HepG2 (cell line): Measurements from ENCODE around the gene HLA-F. TPM values are rescaled to one million over a fixed set of nuclear protein-coding genes. Genes with fewer than 3 reads are reported as not detected.

Experiments
- ATAC-seq: fragments of 200-7000 bp; cut with Tn5 transposase; 3 replicates; pipeline ENCODE4 v1.9.1; 2020; ENCODE audit warnings: mild to moderate bottlenecking, moderate library complexity
- BruUV-seq: library from RNA; stranded (reverse); fragments of 400-500 nt; replicated peaks from 2 replicates; lab custom pipeline; 2021; lab: Mats Ljungman, UMichigan
- CTCF ChIA-PET: fragments of 300-600 bp; formaldehyde crosslinking; extraction: SDS; loops from one replicate; lab custom pipeline; 2021; ENCODE audit warnings: low total read pairs, inconsistent platforms, low intra/inter-chr PET ratio; lab: Yijun Ruan, JAX
- POLR2A ChIA-PET: fragments of 350-600 bp; sonication (Branson Sonifier 250); formaldehyde crosslinking; loops from one replicate; lab custom pipeline; 2020; ENCODE audit warnings: antibody characterized with exemption, inconsistent platforms; lab: Yijun Ruan, JAX
- DNase-seq: peaks from one replicate; pipeline ENCODE4 v3.0.0-alpha.2; 2015; ENCODE audit warnings: low spot score
- FAIRE-seq: peaks from 3 replicates; lab custom pipeline; 2011; peaks lifted over from hg19 to GRCh38; lab: Jason Lieb, UNC
- H2AFZ ChIP-seq: one replicate; pipeline ENCODE4 v1.6.1; 2011; ENCODE audit warnings: low read length, inconsistent platforms
- H3K27ac ChIP-seq: fragments of 300-600 bp; 3 replicates; pipeline ENCODE4 v1.8.0; 2011; ENCODE audit warnings: mixed run types, mild to moderate bottlenecking, mixed read lengths, low read length, inconsistent platforms; ENCODE audit not compliant: insufficient read depth; ENCODE audit errors: extremely low read length
- H3K27me3 ChIP-seq, 2 experiments: fragments of 200-600 bp in 1 of 2; 2 replicates in 1 of 2; 3 replicates in 1 of 2; pipeline versions ENCODE4 v1.6.0 to v1.8.0; 2011; ENCODE audit warnings: low read length in 2 of 2, mild to moderate bottlenecking in 2 of 2, moderate library complexity in 2 of 2, inconsistent platforms in 1 of 2; ENCODE audit not compliant: insufficient read depth in 2 of 2, control insufficient read depth in 1 of 2
- H3K36me3 ChIP-seq, 2 experiments: fragments of 200-600 bp in 1 of 2; replicated peaks in 1 of 2; 2 replicates in 1 of 2; 3 replicates in 1 of 2; pipeline versions ENCODE4 v1.5.1 to v1.8.0; 2011; ENCODE audit warnings: low read length in 2 of 2, inconsistent platforms in 1 of 2; ENCODE audit not compliant: insufficient read depth in 2 of 2, control insufficient read depth in 1 of 2
- H3K4me1 ChIP-seq: 2 replicates; pipeline ENCODE4 v1.5.1; 2012; ENCODE audit warnings: low read length, inconsistent platforms; ENCODE audit not compliant: insufficient read depth
- H3K4me2 ChIP-seq: 2 replicates; pipeline ENCODE4 v1.6.0; 2011; ENCODE audit warnings: low read depth, low read length, inconsistent platforms
- H3K4me3 ChIP-seq, 3 experiments: fragments of 200-600 bp in 1 of 3; sonication (generic), shearing (Covaris generic) in 1 of 3; replicated peaks in 1 of 3; 2 replicates each; pipeline ENCODE4 v1.5.1; 2011 to 2016; ENCODE audit warnings: low read length in 3 of 3, inconsistent platforms in 2 of 3, low read depth in 2 of 3, mild to moderate bottlenecking in 2 of 3, control low read depth in 1 of 3, mixed read lengths in 1 of 3; ENCODE audit not compliant: insufficient read depth in 1 of 3
- H3K79me2 ChIP-seq: one replicate; pipeline ENCODE4 v1.6.1; 2011; ENCODE audit warnings: low read length, inconsistent platforms; ENCODE audit not compliant: insufficient read depth
- H3K9ac ChIP-seq: 2 replicates; pipeline ENCODE4 v1.6.0; 2011; ENCODE audit warnings: mild to moderate bottlenecking, low read depth, low read length, inconsistent platforms; ENCODE audit not compliant: insufficient read depth
- H3K9me3 ChIP-seq: 2 replicates; pipeline ENCODE4 v1.5.1; 2012; ENCODE audit warnings: mild to moderate bottlenecking, low read length
- H4K20me1 ChIP-seq: 2 replicates; pipeline ENCODE4 v1.6.0; 2011; ENCODE audit warnings: inconsistent platforms, mild to moderate bottlenecking, low read length, moderate library complexity; ENCODE audit not compliant: insufficient read depth
- CHD2 ChIP-seq: IDR thresholded peaks from 2 replicates; pipeline ENCODE4 v1.6.1; 2011; ENCODE audit warnings: low read depth, low read length, improper control_type of control experiment
- FOXK2 ChIP-seq: fragments of 450-650 bp; IDR thresholded peaks from 2 replicates; pipeline ENCODE4 v1.6.1; 2016
- HOXD1 ChIP-seq: sonication (generic); formaldehyde crosslinking; IDR thresholded peaks from 2 replicates; pipeline ENCODE4 v1.5.0; 2020; ENCODE audit warnings: missing genetic modification reagents
- NAIF1 ChIP-seq: sonication (generic); formaldehyde crosslinking; IDR thresholded peaks from 2 replicates; pipeline ENCODE4 v1.5.0; 2020; ENCODE audit warnings: mild to moderate bottlenecking, missing genetic modification reagents, borderline replicate concordance
- NCOA5 ChIP-seq: sonication (generic); formaldehyde crosslinking; IDR thresholded peaks from 2 replicates; pipeline ENCODE4 v1.4.0; 2020; ENCODE audit warnings: missing genetic modification reagents
- TRIM24 ChIP-seq: sonication (generic); formaldehyde crosslinking; IDR thresholded peaks from 2 replicates; pipeline ENCODE4 v1.8.0; 2022; ENCODE audit warnings: mild to moderate bottlenecking, missing genetic modification reagents
- ZFP36L2 ChIP-seq: sonication (generic); formaldehyde crosslinking; IDR thresholded peaks from 2 replicates; pipeline ENCODE4 v1.4.0; 2020; ENCODE audit warnings: missing genetic modification reagents
- ZNF296 ChIP-seq: sonication (generic); formaldehyde crosslinking; conservative IDR thresholded peaks from 2 replicates; pipeline ENCODE4 v1.5.0; 2020; ENCODE audit warnings: mild to moderate bottlenecking, missing genetic modification reagents
- ZNF354B ChIP-seq: sonication (generic); formaldehyde crosslinking; IDR thresholded peaks from 2 replicates; pipeline ENCODE4 v1.8.0; 2022; ENCODE audit warnings: mild to moderate bottlenecking, missing genetic modification reagents
- ZNF703 ChIP-seq: sonication (generic); formaldehyde crosslinking; IDR thresholded peaks from 2 replicates; pipeline ENCODE4 v1.5.1; 2020; ENCODE audit warnings: missing genetic modification reagents, mild to moderate bottlenecking, moderate library complexity, borderline replicate concordance
- WGBS: methylation state at CpG from one replicate; pipeline ENCODE4 v1.1.6; 2017; ENCODE audit warnings: low lambda C conversion rate; 5-methylcytosine and 5-hydroxymethylcytosine counted together
- in situ Hi-C: cut with HindIII; loops from 2 replicates; pipeline ENCODE4 v1.10.0; 2017; ENCODE audit warnings: low pct_unique_long_range_greater_than_20kb; ENCODE audit not compliant: extremely low pct_ligation_motif_present
- intact Hi-C: fragments of 100-400 bp; cut with micrococcal nuclease; formaldehyde crosslinking; loops from one replicate; pipeline ENCODE4 v1.10.0; 2022; ENCODE audit not compliant: unreplicated experiment
- polyA plus RNA-seq, 8 experiments: library from polyadenylated mRNA; depleted of rRNA in 3 of 8; stranded (reverse) in 7 of 8; unstranded in 1 of 8; fragments of >200 nt; fragmentation: Illumina TruSeq in 4 of 8; extraction: Trizol in 4 of 8; gene quantifications; 2 replicates each; pipeline versions ENCODE4 v1.2.1 to v1.2.3, GENCODE V29; 2011 to 2016; ENCODE audit warnings: low read depth in 4 of 8, missing spikeins in 1 of 8, mixed read lengths in 1 of 8; ENCODE audit not compliant: insufficient read depth in 1 of 8
- total RNA-seq, 5 experiments: library from RNA; depleted of rRNA; stranded (reverse); fragments of >200 nt; fragmentation: Illumina TruSeq; extraction: Trizol; gene quantifications; 2 replicates each; pipeline ENCODE4 v1.2.3, GENCODE V29; 2016; ENCODE audit warnings: low read depth in 1 of 5
- TF ChIP-seq, protein P1 (sequence below): sonication (generic); formaldehyde crosslinking; IDR thresholded peaks from 2 replicates; pipeline ENCODE4 v1.4.0; 2020; ENCODE audit warnings: mild to moderate bottlenecking, missing genetic modification reagents
- TF ChIP-seq, protein P2 (sequence below): IDR thresholded peaks from 2 replicates; pipeline ENCODE4 v1.6.1; 2016; ENCODE audit warnings: control low read depth

Gene HLA-F
- total and polyA plus RNA-seq, 2 of the 13 experiments (the other 11 are each of a cell fraction or from before 2014, with no cell fraction given) = 6.0 to 6.1 TPM

DNA sequence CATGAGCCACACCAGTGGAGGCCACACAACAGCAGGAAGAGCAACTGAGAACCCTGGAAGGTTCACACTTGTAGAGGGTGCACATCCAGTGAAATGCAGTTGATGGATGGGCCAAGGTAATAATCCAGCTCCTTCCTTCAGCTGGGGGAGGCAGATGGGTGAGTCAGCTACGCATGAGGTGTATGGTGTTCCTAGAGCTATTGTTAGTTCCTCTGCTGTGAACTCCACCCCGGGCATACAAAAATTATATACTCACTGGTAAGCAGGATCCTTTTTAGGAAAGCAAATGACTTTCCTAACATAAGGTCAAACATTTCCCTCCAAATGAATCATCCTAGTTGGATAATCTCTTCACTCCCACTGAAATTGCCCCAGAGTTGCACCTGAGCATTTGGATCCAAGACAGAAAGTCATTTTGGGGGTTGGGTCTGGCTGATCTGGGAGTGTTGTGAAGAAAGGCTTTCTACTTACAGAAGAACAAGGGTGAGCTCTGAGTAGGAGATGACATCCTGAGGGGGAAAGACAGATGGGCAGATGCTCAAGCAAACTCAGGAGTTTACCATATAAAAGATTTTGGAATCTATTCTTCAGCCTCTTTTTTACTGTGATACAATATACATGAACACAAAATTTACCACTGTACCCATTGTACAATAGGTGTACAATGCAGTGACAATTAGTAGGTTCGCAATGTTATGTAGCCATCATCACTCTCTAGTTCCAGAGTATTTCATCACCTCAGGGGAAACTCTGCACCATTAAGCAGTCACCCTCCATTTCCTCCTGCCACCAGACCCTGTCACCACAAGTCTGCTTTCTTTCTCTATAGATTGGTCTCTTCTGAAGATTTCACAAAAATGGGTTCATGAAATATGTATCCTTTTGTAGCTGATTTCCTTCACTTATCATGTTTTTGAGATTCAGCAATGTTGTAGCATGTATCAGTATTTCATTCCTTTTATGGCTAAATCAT, 11.1 kb downstream of the HLA-F start:
- Histone ChIP-seq H3K36me3 (no peaks in the 10 kb centered on the region), H4K20me1 (no peaks in the 10 kb centered on the region), H3K9me3 (no peaks in the 10 kb centered on the region), H3K4me1 (peaks cover 14% of the 10 kb centered on the region), H3K27me3 (no peaks in the 10 kb centered on the region), H2AFZ (no peak overlapping the region), H3K79me2 (no peaks in the 10 kb centered on the region), H3K4me2 (no peak overlapping the region), H3K4me3 (no peak overlapping the region), H3K9ac (no peak overlapping the region), H3K27ac (no peak overlapping the region)
- in situ Hi-C loops = loop anchor here (5.0 kb wide), 1 partner anchor 103 kb away; no protein-coding TSS in a partner anchor
- TF ChIP-seq NCOA5 (CRISPR knock-in tag) (no peak), ZFP36L2 (CRISPR knock-in tag) (no peak), HOXD1 (no peak), ZNF354B (CRISPR knock-in tag) (no peak), TRIM24 (no peak), CHD2 (no peak), FOXK2 (no peak), ZNF703 (CRISPR knock-in tag) (no peak), ZNF296 (CRISPR knock-in tag) (no peak), NAIF1 (CRISPR knock-in tag) (no peak)
- TF ChIP-seq, protein P1, sequence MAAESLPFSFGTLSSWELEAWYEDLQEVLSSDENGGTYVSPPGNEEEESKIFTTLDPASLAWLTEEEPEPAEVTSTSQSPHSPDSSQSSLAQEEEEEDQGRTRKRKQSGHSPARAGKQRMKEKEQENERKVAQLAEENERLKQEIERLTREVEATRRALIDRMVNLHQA (CRISPR knock-in tag) = no peak
- TF ChIP-seq, protein P2, sequence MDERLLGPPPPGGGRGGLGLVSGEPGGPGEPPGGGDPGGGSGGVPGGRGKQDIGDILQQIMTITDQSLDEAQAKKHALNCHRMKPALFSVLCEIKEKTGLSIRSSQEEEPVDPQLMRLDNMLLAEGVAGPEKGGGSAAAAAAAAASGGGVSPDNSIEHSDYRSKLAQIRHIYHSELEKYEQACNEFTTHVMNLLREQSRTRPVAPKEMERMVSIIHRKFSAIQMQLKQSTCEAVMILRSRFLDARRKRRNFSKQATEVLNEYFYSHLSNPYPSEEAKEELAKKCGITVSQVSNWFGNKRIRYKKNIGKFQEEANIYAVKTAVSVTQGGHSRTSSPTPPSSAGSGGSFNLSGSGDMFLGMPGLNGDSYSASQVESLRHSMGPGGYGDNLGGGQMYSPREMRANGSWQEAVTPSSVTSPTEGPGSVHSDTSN (CRISPR knock-in tag) = no peak
- ATAC-seq = no peak
- FAIRE-seq = no peak
- no TSS peak for BruUV-seq
- no peak for DNase-seq
- CTCF ChIA-PET = no interaction called here
- POLR2A ChIA-PET = no interaction called here
- WGBS = 28% methylated on average over 3 of the region's 3 CpGs
- intact Hi-C loops = no loop called here
